Neural crest cell (in vitro differentiated cells): ENCODE data around the gene TMEM151A. TPM values are rescaled to one million over a fixed set of nuclear protein-coding genes. Genes with fewer than 3 reads are reported as not detected.

Experiments
- DNase-seq: peaks from one replicate; pipeline ENCODE4 v3.0.0; 2021; ENCODE audit warnings: low read depth, mixed read lengths, low spot score
- H3K27ac Mint-ChIP-seq: one replicate; pipeline ENCODE4 v1.8.0; 2021; ENCODE audit warnings: mild to moderate bottlenecking, mixed read lengths; ENCODE audit not compliant: unreplicated experiment
- H3K27me3 Mint-ChIP-seq: 2 replicates; pipeline ENCODE4 v1.8.0; 2021; ENCODE audit warnings: low read depth, mild to moderate bottlenecking, mixed read lengths
- H3K36me3 Mint-ChIP-seq: 2 replicates; pipeline ENCODE4 v1.8.0; 2021; ENCODE audit warnings: low read depth, mild to moderate bottlenecking, mixed read lengths
- H3K4me1 Mint-ChIP-seq: 2 replicates; pipeline ENCODE4 v1.8.0; 2021; ENCODE audit warnings: mixed read lengths
- H3K4me3 Mint-ChIP-seq: one replicate; pipeline ENCODE4 v1.8.0; 2021; ENCODE audit warnings: mild to moderate bottlenecking, mixed read lengths
- H3K9me3 Mint-ChIP-seq: 2 replicates; pipeline ENCODE4 v1.8.0; 2021; ENCODE audit warnings: mixed read lengths
- CTCF ChIP-seq: fragments of 200-600 bp; sonication (generic); conservative IDR thresholded peaks from 2 replicates; pipeline ENCODE4 v1.5.0; 2021; ENCODE audit warnings: antibody characterized with exemption, mild to moderate bottlenecking
- total RNA-seq: library from RNA; stranded (reverse); gene quantifications from 2 replicates; pipeline ENCODE4 v1.2.1, GENCODE V29; 2021

The TMEM151A gene
- total RNA-seq, 1 donor from 2014 or later, result 1.0 TPM

GRCh38 chr11:66344550-66345315 is 53.0 kb downstream of the TMEM151A start, which contains the start of gene BRMS1:
BRMS1 (minus strand) TSS chr11:66345104; CDS start chr11:66342234, 2,870 bp downstream.
- peak within 1 kb of the TSS; percentile 97 for H3K27ac Mint-ChIP-seq
- H3K36me3 Mint-ChIP-seq, result peaks cover 6% of the 10 kb centered on the region
- TF ChIP-seq CTCF, result peak; percentile 15
- H3K9me3 Mint-ChIP-seq, result no peaks in the 10 kb centered on the region
- DNase-seq, result peak; percentile 92
- H3K4me3 Mint-ChIP-seq, result peak within 1 kb of the TSS; percentile 99
- H3K4me1 Mint-ChIP-seq, result peaks cover 43% of the 10 kb centered on the region
- peaks cover 5% of the 10 kb centered on the region for H3K27me3 Mint-ChIP-seq

- Mint-ChIP-seq H3K4me3 (peak overlapping the region; percentile 99), H3K27ac (peak overlapping the region; percentile 97), H3K27me3 (peaks cover 5% of the 10 kb centered on the region), H3K36me3 (peaks cover 6% of the 10 kb centered on the region), H3K9me3 (no peaks in the 10 kb centered on the region), H3K4me1 (peaks cover 43% of the 10 kb centered on the region)
- TF ChIP-seq CTCF, result no peak
- no peak for DNase-seq
These were observed 53.6 kb downstream of the TMEM151A start for GRCh38 chr11:66345316-66345649.

Other genes with a start within 250 kb of the TMEM151A start
- gene GAL3ST3, start 242.7 kb upstream of the TMEM151A start, total RNA-seq, result 8.7 and 9.7 TPM in 2 replicates
- 261 and 262 TPM in 2 replicates for gene SF3B2, start 239.5 kb upstream of the TMEM151A start, total RNA-seq
- gene PACS1, start 221.6 kb upstream of the TMEM151A start, total RNA-seq, result 47.9 and 54.3 TPM in 2 replicates
- gene KLC2, start 34.2 kb upstream of the TMEM151A start, total RNA-seq, result 64.5 and 70.8 TPM in 2 replicates
- gene RAB1B, start 23.3 kb upstream of the TMEM151A start, total RNA-seq, result 114 and 116 TPM in 2 replicates
- gene CNIH2, start 13.7 kb upstream of the TMEM151A start, total RNA-seq, result 44.6 and 46.0 TPM in 2 replicates
- 59.4 and 60.9 TPM in 2 replicates for gene YIF1A, start 2.8 kb upstream of the TMEM151A start, total RNA-seq
- gene CD248, start 25.1 kb downstream of the TMEM151A start, total RNA-seq, result 4.2 and 4.8 TPM in 2 replicates
- 3.7 and 4.3 TPM in 2 replicates for gene RIN1, start 44.5 kb downstream of the TMEM151A start, total RNA-seq
- 40.2 and 49.0 TPM in 2 replicates for gene BRMS1, start 53.2 kb downstream of the TMEM151A start, total RNA-seq
- gene B4GAT1, start 55.7 kb downstream of the TMEM151A start, total RNA-seq, result 43.3 and 43.8 TPM in 2 replicates
- gene SLC29A2, start 79.9 kb downstream of the TMEM151A start, total RNA-seq, result 38.7 and 39.5 TPM in 2 replicates
- gene NPAS4, start 129.1 kb downstream of the TMEM151A start, total RNA-seq, result 0.14 and 0.63 TPM in 2 replicates
- gene MRPL11, start 147.0 kb downstream of the TMEM151A start, total RNA-seq, result 91.4 and 92.7 TPM in 2 replicates
- 13.3 and 13.6 TPM in 2 replicates for gene PELI3, start 175.0 kb downstream of the TMEM151A start, total RNA-seq
- 66.8 and 68.9 TPM in 2 replicates for gene DPP3, start 188.5 kb downstream of the TMEM151A start, total RNA-seq
- 54.7 and 56.1 TPM in 2 replicates for gene BBS1, start 218.7 kb downstream of the TMEM151A start, total RNA-seq